Measurements from ENCODE around the gene CABLES2. TPM values are rescaled to one million over a fixed set of nuclear protein-coding genes. Genes with fewer than 3 reads are reported as not detected.

Gene CABLES2
- polyA plus RNA-seq, 1 donor = 5.5 TPM

DNA sequence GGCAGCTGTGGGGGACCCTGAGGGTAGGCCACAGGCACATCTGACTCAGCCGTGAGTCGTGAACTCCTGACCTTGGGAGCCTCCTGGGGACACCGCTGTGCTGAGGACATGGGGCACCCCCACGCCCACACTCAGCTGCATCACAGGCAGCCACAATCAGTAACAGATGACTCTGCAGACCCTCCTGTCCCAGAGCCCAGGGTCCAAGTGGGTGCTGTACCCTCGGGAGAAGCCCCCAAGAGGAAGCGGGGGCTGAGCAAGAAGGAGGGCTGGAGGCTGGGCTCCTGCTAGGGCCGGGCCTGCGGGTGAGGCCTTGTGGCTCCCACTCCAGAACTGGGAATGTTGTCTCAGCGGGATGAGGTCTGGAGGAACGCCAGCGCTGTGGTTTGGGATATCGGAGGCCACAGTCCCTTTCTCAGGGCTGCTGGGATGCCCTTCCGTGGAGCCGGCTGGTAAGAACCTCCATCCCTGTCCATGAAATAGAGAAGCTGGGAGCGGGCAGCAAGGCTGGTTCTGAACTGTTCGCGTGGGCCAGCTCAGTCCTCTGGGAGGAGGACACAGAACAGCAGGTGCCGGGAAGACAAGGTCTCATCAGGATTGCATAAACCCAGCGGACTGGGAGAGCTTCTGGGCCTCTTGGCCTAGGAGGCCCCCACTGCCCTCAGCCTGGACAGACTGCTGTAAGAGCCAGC lies 36.8 kb downstream of the CABLES2 start:
- no peak for DNase-seq

DNA sequence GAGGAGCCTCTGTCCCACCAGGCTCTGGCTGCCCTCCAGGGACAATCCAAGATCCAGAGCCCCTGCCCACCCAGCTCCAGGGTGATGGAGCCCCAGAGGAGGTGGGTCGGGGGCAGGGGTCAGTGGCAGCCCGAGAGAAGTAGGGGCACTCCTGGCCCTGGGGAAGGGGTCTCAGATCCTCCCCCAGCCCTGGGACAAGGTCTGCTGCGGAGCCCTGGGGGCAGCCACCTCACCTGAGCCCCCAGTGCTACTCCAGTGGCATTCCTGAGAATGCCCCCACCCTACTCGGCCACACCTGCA lies 37.3 kb downstream of the CABLES2 start:
- DNase-seq = no peak

DNA sequence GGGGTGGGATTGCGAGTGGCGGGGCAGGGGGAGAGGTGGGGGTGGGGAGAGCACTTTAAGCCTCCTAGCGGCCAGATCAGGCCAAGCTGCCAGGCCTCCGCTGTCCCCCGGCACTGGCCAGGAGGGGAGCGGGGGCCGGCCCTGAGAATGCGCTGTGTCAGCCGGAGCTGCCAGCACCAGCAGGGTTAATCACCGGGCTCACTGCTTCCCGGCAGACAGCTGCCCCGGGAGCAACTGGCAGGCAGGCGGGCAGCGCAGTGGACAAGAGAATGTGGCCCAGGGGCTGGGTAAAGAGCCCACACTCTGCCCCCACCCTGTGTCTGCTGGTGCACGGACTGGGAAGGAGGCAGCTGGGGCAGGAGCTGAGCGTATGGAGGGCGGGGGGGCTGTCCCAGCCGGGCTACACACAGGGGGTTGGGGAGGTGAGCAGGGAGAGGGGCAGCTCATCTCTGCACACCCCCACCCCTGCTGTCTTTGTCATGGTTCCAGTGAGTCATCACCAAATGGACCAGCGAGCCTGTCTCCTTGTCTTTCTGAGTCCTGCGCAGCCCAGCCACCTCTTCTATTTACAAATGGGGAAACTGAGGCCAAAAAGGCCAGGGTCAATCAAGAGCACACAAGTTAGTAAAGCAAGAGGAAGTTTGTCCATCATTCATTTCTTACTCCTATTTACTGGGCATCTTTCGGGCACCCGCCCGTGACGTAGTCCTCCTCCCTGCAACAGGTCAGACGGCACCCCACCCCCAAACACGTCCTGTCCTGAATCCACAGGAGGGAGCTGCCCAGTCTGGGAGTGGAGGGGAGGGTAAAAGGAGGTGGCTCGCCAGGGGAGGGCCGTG lies 37.9 kb downstream of the CABLES2 start:
- DNase-seq = no peak

DNA sequence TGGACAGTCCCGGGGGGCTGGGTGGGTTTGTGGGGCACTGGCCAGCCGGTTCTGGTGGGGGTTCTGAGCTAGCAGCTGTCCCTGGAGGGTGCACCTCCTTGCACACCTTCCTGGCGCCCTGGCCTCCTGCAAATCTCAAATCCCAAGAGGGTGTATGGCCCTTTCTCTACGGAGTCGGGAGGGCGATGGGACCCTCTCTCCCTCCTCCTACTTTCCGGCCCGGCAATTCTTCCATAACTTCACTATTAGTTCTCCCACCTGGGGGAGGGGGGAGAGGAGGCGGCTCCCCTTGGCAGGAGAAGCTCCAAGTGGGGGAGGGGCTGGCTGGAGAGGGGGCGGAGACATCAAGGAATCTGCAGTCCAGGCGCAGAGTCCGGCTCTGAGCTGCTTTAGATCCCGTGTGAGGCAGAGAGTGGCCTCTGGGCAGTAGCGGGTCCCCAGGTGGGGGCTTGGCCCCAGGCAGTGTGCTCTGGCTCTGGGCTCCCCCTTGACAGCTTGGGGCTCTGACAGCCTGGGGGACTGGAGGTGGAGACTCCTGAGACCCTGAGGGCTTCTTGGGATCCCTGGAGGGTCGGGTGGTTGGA lies 38.6 kb downstream of the CABLES2 start:
- DNase-seq = no peak

DNA sequence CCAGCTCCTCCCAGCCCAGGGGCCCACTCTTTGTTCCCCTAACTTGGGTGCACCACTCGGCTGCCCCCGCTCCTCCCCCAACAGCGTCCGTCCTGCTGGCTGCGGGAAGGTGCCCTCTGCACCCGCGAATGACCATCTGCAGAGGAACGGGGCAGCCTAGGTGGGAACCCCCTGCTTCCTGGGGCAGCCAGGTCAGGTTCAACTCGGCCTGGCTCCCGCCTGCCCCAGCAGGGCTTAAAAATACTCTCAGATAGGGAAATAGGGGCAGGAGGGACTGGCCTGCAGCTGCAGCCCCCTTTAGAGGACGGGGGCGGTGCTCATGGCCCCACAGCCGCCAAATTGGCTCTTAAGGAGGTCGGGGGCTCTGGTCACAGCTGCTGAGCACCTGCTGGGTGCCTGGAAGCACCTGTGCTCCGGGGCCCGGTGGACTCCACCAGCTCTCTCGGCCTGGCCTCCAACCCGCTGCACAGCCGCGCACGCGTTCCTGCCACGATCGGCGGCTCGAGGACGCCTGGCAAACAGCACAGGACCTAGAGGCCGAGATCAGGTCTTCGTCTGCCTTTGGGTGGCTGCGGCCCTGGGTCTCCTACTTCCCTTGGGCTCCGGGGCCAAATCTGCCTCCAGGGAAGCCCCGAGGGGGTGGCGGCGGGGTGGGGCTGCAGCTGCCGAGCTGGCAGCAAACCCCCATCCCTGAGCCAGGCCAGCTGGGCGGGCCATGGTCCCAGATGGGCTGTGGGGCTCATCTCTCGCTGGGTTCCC lies 39.3 kb downstream of the CABLES2 start:
- DNase-seq = no peak

DNA sequence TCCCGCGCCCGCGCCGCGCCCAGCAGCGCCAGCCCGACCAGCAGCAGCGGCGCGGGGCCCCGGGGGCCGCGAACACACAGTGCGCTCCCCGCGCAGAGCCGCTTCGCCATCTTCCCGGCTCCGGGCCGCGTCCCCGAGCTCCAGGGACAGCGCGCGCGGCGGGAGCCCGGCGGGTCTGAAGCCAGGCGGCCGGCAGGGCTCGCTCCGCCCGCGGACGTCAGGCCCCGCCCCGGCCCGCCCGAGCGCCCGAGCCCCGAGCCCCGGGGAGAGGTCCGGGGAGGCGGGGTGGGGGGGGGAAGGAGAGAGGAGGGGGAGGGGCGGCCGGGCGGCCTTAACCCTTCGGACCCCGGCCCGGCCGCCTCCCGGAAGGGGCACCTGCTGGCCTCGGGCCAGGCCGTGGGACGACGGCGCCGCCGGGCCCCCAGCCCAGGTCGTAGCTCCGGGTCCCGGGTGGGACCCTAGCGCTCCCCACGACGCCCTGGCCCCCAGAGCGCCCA lies 39.9 kb downstream of the CABLES2 start, which contains the start of gene LAMA5:
Gene LAMA5 (minus strand): TSS at position 177 of the 497 bp plus-strand sequence. CDS start 67 bp downstream, at position 110.
- no peak for DNase-seq

DNA sequence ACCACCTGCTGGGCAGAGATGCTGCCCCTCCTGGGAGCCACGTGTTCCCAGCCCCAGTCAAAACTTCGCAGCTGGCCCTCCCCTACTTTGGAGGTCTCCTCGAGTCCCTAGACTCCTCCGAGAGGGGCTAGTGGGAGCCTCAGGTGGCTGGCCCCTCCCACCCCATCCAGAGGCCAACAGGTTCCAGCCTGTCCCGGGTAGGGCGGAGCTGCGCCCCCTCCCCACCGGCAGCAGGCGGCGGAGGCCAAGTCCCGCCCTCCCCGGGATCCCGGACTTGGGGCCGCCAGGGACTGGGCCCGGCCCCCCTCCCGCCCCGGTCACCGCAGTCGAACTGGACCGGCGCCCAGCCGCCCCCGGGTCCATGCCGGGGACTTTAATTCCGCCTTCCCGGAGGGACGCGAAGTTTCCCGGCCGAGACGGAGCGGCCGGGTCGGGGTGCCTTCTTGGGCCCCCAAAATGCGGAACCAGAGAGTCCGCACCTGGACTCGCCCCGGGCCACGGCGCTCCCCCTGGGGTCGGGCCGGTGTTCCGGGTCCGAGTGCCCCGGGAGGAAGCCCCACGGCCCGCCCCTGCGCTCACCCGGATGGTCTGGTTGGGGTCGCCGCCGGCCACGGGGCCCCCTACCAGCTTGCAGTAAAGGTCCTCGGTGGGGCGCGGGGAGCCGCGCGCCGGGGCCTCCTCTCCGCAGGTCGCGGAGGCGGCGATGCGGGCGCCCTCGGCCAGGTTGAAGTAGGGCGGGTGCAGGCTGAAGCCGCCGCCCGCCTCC lies 40.5 kb downstream of the CABLES2 start:
- no peak for DNase-seq

DNA sequence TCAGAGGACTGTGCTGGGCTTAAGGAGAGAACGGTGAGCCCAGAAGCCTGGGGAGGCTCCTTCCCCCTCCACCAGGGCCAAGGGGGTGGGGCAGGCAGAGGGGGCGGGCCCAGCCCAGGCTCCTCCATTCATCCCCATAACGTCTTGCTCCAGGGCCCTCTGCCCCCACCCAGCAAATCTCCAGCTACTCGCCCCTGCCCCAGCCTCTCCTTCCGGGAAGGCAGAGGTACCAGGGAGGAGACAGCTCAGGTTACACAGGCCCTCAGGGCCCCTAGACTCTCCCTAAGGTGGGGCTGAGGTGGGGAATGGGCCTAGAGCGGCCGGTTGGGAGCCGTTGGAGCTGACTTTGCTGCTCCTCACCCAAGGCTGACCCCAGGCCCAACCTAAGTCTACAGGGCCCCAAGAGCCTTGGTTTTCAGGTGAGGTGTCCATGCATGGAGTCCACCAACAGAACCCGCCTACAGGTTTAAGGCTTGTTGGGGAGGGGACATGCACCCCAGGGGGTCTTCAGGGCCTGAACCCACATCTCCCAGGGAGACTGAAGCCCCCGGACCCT lies 41.2 kb downstream of the CABLES2 start:
- DNase-seq = no peak

DNA sequence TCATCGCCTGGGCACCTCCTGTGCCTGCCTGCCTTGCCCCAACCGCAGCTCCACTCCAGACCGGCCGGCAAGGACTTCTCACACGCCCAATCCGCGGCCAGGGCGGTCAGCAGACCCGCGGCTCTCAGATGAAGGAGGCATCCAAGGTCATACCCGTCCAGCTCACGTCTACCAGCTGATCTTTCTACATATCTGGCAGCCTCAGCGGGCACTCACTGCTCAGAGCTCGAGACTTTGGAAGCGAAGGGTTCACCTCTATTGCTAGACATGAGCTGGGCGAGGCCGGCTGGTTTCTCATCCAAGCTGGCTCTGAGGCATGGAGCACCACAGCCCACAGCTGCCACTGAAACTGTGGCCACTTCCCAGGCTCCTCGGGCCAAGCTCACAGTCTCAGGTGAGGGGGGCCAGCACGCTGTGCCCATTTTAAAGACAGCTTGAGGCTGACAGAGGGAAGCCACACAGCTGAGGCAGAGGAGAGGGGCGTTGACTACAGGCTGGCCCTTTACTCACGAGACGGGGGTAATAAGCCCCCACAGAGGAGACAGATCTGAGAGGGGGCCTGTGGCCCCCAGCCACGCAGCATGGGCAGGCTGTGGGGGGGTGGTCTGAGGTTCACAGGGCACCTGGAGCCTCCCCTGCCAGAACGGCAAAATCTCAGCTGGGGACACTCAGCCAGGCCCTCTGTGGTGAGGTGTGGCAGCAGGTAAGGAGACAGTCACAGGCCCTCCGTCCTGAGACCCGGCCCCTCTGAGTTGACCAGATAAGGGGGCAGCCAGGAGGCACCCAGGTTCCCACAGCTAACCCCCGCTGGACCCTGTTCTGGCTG lies 42.0 kb downstream of the CABLES2 start:
- DNase-seq = no peak

DNA sequence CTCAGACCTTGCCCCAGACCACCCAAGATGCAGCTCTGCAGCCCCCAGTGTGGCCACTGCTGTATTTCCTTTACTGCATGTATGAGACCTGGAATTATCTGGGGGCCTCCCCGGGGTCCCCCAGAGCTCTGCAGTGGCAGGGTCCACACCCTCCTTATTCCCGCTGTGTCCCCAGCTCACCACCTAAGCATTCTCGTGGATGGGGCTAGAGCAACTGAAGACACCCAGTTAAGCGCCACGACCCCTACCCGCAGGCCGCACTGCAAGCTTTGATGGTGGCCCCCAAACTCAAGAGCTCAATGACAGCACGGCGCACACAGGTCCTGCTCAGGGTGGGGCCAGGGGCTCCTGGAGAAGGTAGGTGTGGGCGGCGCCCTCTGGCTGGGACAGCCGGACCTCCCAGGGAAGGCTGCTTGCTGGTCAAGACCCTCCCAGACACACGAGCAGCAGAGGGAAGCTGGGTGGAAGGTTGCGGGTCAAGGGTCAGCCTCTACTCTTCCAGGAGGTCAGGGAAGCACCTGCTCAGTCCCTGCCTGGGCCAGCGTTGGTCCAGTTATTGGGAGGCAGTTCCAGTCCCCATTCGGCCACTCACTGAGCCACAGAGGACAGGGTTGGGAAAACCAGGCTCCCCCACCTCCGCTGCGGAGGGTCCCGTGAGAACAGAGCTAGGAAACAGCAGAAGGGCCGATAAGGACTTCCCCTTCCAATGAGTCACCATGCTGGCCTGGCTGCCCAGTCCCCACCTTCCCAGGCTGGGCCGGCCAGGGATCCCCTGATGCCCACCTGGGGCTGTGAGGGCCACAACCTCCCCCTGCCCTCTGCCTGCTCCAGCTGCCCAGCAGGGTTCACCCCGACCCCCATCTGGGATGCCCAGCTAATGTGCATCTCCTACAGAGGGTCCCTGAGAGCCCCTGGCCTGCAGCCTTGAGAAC lies 42.9 kb downstream of the CABLES2 start:
- no peak for DNase-seq

DNA sequence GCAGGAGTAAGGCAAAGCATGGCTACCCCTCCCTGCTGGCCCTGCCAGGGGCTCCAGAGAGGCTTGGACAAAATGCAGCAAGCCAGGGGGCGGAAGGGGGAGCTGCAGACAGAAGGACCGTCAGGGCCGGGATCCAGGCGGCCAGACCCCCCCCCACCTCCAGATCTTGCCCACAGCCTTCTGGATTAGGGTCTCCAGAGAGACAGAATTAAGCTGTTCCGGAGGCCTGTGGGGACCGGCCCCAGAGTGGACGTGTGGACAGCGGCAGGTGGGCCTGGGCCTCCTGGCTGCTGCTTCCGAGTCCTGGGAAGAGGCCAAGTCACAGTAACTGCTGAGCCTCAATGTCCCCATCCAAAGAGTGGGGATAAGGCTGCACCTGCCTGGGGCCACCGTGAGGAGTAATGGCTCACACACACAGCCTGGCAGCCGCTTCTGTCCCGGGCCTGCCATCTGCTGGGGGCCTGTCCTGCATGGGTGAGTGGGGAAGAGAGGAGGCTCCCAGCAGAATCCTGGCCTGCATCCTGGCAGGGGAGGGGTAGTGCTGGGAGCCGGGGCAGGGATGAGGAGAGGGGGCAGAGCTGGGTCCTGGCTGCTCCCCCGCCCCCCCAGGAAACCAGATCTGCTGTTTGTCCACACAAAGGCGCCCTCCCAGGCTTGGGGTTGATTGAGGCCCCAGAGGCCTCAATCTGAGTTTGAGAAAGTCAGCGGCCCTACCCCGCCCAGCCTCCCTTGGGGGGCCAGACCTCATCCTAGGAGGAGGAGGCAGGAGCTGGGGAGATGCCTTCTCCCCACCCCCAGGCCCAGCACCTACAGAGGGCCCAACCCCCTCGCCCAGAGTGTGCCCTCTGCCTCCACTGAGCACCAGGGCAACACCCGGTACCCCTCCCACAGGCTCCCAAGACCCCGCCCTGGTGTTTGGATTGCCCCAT lies 43.8 kb downstream of the CABLES2 start:
- no peak for DNase-seq

DNA sequence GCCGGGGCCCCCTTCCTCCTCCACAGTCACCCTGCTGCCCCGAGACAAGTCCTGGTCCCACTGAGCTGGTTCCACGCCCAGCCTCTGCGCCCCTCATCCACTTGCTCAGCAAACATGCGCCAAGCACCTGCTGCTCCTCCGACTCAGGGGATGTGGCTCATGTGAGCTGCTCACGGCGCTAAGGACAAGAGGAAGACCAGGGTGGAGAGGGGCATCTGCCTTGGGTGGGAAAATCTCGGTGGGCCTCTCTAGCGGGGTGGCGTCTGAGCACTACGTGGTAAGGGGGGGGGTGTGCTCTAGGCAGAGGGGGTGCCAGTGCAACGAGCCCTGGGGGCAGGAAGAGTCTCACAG lies 44.5 kb downstream of the CABLES2 start:
- DNase-seq = no peak

DNA sequence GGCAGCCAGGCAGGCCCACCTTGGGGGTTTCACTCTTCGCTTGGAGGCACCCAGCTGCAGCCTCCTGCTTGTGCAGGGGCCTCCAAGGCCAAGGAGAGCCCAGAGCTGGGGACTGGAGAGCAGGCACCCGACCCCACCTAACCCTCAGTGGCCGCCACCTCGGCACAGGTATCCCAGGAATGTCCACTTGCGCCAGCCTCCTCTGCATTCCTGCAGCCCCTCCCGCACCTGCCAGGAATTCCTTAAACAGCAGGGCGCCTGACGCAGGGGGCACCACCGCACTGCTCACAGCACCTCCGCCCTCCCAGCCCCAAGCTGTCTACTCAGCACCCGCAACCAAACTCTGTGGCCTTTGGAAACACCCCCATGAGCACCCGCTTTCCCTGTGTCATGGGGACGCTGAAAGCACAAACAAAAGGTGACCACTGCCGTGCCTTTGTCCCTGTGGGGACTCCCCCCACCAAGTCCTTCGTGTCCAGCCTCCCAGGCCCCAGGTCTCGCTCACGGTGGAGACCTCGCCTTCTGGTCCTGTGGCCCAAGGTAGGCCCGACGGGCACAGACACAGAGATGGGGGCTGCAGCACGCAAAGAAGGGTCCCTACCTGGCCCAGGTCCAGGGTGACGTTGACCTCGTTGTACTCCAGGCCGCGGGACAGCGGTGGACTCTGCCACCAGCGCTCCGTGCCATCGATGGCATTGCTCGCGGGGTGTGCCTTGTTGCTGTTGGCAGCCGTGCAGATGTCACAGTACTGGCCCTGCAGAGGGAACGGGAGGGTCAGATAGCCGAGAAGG lies 45.1 kb downstream of the CABLES2 start:
- no peak for DNase-seq

DNA sequence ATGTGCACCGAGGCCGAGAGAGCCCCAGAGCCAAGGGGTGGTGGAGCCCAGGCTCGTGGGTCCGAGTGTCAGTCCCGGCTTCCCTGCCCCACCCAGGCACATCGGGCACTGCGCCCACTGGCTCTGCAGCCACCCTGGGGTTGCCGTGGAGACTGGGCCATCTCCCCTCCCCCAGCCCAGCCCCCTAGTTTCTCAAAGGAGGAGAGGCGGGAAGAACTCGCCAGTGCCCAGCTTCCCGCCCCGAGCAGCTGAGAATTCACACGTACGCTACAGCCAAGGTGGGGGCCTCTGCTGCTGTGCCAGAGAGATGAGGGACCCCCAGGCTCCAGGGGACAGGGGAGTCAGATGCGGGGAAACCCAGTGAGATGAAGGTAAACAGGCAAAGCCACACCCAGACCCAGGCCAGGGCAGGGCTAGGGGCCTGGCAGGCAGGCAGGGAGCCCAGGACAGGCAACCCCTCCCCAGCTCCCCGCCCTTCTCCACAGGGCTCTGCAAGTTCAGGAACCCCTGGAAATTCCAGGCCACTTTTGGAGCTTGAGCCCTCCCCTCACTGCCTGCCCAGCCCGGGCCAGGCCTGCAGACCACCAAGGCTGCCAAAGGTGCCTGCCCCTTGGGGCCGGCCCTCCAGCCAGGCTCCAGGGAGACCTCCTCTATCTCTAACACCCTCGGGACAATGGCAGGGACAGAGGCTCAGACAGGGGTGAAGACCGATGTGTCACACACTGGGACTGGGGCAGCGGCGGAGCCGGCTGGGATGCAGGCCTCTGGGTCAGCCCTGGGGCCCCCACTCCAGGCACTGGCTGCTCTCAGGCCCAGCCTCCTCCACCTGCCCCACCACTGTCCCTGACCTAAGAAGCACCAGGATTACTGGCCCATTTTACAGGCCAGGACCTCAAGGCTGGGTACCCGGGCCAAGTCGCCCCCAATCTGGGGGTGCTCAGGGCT lies 46.0 kb downstream of the CABLES2 start:
- no peak for DNase-seq

DNA sequence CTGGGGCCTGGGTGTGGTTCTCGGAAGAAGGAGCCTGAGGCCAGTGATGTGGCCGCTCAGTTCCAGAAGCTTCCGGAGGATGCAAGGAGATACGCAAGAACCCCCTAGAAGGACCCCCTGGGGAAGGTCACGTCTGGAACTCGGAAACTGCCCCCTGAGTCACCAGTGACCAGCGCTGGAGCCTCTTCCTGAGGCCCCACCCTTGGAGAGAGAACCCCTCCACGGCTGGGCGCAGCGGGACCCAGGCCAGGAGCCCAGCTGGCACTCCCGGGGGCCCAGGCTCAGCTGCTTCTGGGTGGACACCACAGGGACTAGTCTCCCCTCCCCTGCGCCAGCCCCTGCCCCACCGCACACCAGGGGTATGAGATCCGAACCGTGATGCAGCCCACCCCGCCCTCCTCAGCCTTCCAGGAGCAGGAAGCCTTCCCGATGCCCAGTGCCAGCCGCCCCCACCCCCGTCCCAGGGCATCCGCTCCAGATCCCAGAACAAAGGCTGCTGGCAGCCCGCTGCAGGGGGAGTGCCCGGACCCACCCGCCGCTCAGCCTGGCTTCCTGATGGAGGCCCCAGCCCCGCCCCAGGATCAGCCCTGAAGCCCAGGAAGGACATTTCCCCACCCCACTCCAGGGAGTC lies 47.5 kb downstream of the CABLES2 start:
- no peak for DNase-seq

DNA sequence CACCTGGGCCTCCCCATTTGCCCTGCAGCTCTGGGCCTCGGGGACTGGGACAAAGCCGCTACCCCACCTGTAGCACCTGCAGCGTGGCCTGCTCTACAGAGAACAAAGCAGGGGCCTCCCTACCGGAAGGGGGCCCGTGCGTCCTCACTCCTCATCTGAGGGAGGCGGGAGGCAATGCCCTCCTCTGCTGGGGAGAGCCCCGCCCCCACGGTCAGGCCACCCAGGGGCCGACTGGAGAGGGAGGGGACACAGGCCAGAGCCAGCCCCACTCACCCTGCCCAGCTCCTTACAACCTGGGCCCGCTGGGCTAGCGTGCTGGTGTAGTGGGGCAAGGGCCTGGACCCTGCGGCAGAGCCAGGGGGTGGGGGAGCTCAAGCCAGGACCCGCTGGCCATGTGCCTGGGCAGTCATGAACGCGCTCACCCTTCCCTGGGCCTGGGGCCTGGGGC lies 48.0 kb downstream of the CABLES2 start:
- no peak for DNase-seq

All from hindlimb muscle (tissue), 1 donor.